ENCODE results near the gene LRRC8A. TPM values are rescaled to one million over a fixed set of nuclear protein-coding genes. Genes with fewer than 3 reads are reported as not detected.

Gene LRRC8A
- polyA plus RNA-seq, 1 donor from 2014 or later = 11.6 TPM

Other genes starting within 250 kb of the LRRC8A start
- gene DYNC2I2, start 225.3 kb upstream of the LRRC8A start, polyA plus RNA-seq = 82.5 and 86.6 TPM in 2 replicates
- gene SET, start 192.9 kb upstream of the LRRC8A start, polyA plus RNA-seq = 549 and 855 TPM in 2 replicates
- 0.06 and 1.4 TPM in 2 replicates for gene PKN3, start 179.6 kb upstream of the LRRC8A start, polyA plus RNA-seq
- gene ZDHHC12, start 158.0 kb upstream of the LRRC8A start, polyA plus RNA-seq = 0.09 TPM in 1 of 2 replicates, not detected in the other
- 30.6 and 32.2 TPM in 2 replicates for gene ZER1, start 110.2 kb upstream of the LRRC8A start, polyA plus RNA-seq
- gene TBC1D13, start 94.9 kb upstream of the LRRC8A start, polyA plus RNA-seq = 24.4 and 30.0 TPM in 2 replicates
- gene ENDOG, start 63.6 kb upstream of the LRRC8A start, polyA plus RNA-seq = 60.1 and 61.5 TPM in 2 replicates
- gene SPOUT1, start 52.3 kb upstream of the LRRC8A start, polyA plus RNA-seq = 26.7 and 34.7 TPM in 2 replicates
- 22.6 and 24.4 TPM in 2 replicates for gene KYAT1, start 183 bp upstream of the LRRC8A start, polyA plus RNA-seq
- gene PHYHD1, start 38.8 kb downstream of the LRRC8A start, polyA plus RNA-seq = not detected in 2 replicates
- gene DOLK, start 65.5 kb downstream of the LRRC8A start, polyA plus RNA-seq = 11.3 and 14.4 TPM in 2 replicates
- 21.2 and 24.0 TPM in 2 replicates for gene NUP188, start 65.6 kb downstream of the LRRC8A start, polyA plus RNA-seq
- gene SH3GLB2, start 146.2 kb downstream of the LRRC8A start, polyA plus RNA-seq = 128 and 160 TPM in 2 replicates
- gene MIGA2, start 154.5 kb downstream of the LRRC8A start, polyA plus RNA-seq = 42.4 and 73.6 TPM in 2 replicates
- 31.1 and 31.5 TPM in 2 replicates for gene DOLPP1, start 199.0 kb downstream of the LRRC8A start, polyA plus RNA-seq
- 14.3 and 21.2 TPM in 2 replicates for gene CRAT, start 228.7 kb downstream of the LRRC8A start, polyA plus RNA-seq
- 50.5 and 62.8 TPM in 2 replicates for gene PTPA, start 229.3 kb downstream of the LRRC8A start, polyA plus RNA-seq

All from neural cell (in vitro differentiated cells).